ENCODE measurements around the gene SNAPC4.
"Not testable (repeated sequence)": the region's sequence is repeated elsewhere in the genome, so short reads cannot be mapped to it uniquely, and the experiment has no call there.

The SNAPC4 gene

DNA sequence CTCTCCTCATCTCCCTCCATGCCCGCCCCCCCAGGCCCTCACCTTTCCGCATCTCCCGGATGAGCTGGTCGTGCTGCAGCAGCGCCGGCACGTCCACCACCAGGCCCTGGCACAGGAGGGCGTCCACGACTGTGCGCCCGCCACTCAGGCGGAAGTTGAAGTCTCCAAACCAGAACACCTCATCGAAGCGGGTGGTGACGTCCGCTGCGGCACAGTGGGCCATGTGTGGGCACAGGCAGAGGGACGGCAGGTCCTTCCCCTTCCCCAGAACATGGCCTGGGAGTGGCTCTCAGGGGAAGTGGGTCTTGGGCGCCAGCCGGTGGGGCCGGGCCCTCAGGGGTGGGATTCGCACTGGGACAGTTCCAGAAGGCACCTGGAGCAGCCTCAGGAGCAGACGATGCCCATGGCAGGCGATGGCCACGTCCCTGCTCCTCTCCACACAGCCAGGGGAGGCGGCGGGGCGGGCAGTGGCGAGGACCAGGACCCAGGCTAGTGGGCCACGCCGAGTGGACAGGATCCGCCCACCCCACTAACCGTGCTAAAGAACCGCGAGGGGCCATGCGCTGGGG is 31.9 kb upstream of the SNAPC4 start:
- TF ChIP-seq, protein P1, sequence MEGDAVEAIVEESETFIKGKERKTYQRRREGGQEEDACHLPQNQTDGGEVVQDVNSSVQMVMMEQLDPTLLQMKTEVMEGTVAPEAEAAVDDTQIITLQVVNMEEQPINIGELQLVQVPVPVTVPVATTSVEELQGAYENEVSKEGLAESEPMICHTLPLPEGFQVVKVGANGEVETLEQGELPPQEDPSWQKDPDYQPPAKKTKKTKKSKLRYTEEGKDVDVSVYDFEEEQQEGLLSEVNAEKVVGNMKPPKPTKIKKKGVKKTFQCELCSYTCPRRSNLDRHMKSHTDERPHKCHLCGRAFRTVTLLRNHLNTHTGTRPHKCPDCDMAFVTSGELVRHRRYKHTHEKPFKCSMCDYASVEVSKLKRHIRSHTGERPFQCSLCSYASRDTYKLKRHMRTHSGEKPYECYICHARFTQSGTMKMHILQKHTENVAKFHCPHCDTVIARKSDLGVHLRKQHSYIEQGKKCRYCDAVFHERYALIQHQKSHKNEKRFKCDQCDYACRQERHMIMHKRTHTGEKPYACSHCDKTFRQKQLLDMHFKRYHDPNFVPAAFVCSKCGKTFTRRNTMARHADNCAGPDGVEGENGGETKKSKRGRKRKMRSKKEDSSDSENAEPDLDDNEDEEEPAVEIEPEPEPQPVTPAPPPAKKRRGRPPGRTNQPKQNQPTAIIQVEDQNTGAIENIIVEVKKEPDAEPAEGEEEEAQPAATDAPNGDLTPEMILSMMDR (IDR thresholded peaks at IDR 0.05; ENCODE audit: low read depth, low read length): no peak
- no peak for DNase-seq (ENCODE audit: extremely low read depth, low read depth)

DNA sequence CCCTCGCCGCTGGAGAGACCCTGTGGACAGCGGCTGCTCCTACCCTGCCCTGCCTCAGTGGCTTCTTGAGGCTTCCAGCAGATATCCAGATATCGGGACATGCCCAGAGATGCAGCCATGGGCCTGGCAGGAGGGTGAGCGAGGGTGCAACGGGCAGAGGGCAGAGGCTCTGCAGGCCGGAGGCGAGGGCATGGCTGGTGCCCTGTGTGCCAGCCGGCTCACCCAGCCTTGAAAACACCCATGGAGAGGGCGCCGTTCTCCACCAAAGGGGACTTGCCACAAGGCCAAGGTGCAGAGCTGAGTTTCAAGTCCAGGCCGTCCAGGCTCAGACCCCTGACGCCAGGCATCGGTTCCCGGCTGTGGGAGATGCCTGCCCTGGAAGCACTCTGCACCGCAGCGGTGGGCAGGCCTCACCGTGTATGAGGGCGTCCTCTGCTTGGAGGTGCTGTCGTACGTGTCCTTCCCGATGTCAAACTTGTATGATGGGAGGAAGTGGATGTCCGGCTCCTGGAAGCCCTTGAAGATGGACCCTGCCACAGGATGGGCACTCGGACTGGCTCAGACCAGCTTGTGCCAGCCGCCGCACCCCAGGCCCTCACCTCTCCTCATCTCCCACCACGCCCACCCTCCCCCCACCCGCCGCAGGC is 30.7 kb upstream of the SNAPC4 start:
- TF ChIP-seq, protein P1 (IDR thresholded peaks at IDR 0.05; ENCODE audit: low read depth, low read length): no peak
- no peak for DNase-seq (ENCODE audit: extremely low read depth, low read depth)

DNA sequence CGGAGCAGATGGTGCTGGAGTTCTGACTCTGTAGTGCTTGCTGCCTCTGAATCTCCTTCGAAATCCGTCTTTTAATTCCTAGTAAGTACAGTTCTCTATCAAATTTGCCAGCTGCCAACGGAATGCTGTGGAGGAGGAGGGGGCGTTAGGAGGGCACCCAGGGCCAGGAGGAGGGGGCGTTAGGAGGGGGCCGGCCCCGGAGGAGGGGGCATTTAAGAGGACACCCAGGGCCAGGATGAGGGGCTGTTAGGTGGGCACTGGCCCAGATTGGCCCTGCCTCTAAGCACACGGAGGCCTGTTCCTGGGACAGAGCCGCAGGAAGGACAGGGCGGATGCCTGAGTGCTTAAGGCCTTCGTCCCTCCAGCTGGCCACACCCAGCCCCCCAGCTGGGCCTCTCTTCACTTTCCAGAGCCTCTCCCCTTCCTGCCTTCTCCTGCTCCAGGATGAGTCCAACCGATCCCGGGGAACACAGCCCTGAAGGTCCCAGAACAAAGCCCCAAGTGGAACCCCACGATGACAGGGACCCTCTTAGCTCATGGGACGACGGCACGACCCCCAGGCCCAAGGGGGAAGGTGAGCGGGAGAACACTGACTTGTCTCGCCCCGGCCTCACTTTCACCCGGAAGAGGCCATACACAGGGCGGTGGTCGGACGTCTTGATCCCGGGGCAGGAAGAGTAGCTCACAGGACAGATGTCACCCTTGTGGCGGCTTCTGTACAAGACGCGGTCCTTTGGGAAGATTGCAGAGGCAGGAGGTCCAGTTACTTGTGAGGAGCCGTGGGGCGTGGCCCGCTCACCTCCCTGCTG is 29.9 kb upstream of the SNAPC4 start:
- no peak for DNase-seq (ENCODE audit: extremely low read depth, low read depth)
- TF ChIP-seq, protein P1 (IDR thresholded peaks at IDR 0.05; ENCODE audit: low read depth, low read length): no peak

DNA sequence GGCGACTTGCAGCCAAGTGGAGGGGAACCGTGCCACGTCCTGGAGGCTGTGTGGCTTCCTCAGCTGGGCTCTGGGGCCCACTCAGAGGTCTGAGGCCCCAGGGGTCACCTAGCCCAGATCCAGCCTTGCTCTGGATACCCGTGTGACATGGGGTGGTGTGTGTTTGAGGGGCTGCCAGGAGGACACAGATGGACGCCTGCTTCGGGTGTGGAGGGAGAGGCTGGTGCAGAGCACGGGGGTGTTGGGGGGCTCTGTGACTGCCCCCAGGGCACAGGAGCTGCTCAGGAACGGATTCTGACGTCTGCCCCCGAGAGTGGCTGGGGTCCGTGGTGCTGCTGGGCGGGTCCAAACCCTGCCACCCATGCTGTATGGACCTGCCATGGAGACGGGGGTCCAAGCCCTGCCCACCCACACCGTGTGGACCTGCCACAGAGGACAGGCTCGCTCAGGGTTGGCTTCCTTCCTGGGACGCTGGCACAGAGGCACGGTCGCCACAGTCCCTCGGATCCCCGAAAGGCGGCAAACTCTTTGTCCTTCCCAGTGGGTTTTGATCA is 29.2 kb upstream of the SNAPC4 start:
- DNase-seq (ENCODE audit: extremely low read depth, low read depth): no peak
- TF ChIP-seq, protein P1 (IDR thresholded peaks at IDR 0.05; ENCODE audit: low read depth, low read length): no peak

DNA sequence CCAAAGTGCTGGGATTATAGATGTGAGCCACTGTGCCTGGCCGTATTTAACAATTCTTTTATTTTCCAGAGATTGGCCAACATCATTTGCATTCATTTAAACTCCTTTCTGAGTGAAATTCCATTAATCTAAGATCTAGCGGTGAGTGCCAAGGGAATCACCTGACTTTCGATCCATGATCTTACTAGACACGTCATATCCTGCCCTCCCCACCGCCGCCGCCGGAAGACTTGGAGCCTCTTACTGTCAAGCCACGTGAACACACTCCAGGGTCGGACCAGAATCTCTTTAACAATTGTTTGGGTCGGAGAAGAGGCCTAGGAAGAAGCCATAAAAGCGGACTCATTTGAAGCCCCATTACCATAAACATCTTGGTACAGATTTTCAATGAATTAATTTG is 26.8 kb upstream of the SNAPC4 start:
- TF ChIP-seq, protein P1 (IDR thresholded peaks at IDR 0.05; ENCODE audit: low read depth, low read length): no peak
- DNase-seq (ENCODE audit: extremely low read depth, low read depth): no peak

DNA sequence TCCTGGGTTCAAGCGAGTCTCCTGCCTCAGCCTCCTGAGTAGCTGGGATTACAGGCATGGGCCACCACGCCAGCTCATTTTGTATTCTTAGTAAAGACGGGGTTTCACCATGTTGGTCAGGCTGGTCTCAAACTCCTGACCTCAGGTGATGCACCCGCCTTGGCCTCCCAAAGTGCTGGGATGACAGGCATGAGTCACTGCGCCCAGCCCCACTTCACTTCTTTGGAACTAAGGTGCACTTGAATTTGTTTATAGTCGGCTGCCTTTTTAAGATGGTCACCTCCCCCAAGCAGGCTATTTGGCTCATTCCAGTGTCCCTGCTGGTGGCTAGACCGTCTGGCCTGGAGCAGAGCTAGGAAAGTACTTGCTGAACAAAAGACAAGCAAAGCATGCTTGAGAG is 25.4 kb upstream of the SNAPC4 start:
- DNase-seq (ENCODE audit: extremely low read depth, low read depth): not testable (repeated sequence)

DNA sequence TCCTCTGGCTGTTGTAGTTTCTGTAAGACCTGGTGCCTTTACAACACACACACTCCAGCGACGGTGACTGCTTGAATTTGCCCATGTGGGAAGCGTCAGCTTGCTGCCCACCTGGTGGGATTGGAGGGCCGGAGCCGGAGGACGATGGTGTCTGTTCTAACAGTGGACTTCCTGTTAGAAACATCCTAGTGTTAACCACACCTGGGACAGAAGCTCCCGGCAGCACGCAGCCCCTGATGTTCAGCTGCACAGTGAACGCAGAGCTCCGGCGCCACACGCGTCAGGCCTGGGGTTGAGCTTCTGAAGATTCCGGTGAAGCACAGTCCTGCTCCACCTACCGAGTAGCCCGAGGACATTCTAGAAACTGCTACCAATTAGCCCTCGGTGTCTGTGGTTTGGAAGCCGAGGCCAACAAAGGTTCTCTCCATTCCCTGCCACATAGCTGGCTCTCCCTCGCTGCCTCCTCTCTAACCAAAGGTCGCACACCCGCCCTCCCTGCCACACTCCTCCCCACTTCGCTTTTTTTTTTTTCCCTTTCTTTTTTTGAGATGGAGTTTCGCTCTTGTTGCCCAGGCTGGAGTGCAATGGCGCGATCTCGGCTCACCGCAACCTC is 24.9 kb upstream of the SNAPC4 start:
- TF ChIP-seq, protein P1 (IDR thresholded peaks at IDR 0.05; ENCODE audit: low read depth, low read length): no peak
- DNase-seq (ENCODE audit: extremely low read depth, low read depth): no peak

All from AG09319 (cell line).